Measurements from ENCODE around the gene CSPG4. TPM values are rescaled to one million over a fixed set of nuclear protein-coding genes. Genes with fewer than 3 reads are reported as not detected.

The CSPG4 gene
- total RNA-seq, 1 donor from 2014 or later: 0.41 TPM

DNA sequence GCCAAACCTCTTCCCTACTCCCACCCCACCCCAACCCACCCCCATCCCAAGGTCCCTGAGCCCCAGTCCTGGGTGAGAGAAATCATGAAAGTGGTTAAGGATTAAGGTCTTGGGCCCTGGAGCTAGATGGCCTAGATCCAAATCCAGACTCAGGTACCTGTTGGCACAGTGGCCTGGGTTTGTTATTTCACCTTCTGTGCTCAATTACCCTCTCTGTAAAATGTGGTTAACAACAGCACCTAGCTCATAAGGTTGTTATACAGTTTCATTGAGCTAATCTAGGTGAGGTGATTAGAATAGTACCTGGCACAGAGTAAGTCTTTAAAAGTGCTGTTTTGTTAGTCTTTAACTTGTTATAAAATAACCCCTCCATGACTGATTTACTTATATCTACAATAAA is 80.7 kb downstream of the CSPG4 start:
- no peaks in the 10 kb centered on the region for H3K4me1 Mint-ChIP-seq (ENCODE audit: low read depth)
- no peak overlapping the region for H3K4me3 Mint-ChIP-seq (ENCODE audit: low read depth)
- DNase-seq (ENCODE audit: low spot score, unreplicated experiment): no peak
- no peaks in the 10 kb centered on the region for H3K27me3 Mint-ChIP-seq
- no peaks in the 10 kb centered on the region for H3K9me3 Mint-ChIP-seq (ENCODE audit: low read depth)
- TF ChIP-seq, protein P1, sequence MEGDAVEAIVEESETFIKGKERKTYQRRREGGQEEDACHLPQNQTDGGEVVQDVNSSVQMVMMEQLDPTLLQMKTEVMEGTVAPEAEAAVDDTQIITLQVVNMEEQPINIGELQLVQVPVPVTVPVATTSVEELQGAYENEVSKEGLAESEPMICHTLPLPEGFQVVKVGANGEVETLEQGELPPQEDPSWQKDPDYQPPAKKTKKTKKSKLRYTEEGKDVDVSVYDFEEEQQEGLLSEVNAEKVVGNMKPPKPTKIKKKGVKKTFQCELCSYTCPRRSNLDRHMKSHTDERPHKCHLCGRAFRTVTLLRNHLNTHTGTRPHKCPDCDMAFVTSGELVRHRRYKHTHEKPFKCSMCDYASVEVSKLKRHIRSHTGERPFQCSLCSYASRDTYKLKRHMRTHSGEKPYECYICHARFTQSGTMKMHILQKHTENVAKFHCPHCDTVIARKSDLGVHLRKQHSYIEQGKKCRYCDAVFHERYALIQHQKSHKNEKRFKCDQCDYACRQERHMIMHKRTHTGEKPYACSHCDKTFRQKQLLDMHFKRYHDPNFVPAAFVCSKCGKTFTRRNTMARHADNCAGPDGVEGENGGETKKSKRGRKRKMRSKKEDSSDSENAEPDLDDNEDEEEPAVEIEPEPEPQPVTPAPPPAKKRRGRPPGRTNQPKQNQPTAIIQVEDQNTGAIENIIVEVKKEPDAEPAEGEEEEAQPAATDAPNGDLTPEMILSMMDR (IDR thresholded peaks at IDR 0.05; ENCODE audit: unreplicated experiment): no peak
- no peak overlapping the region for H3K27ac Mint-ChIP-seq
- H3K36me3 Mint-ChIP-seq (ENCODE audit: insufficient read depth): no peaks in the 10 kb centered on the region

GRCh38 chr15:75625542-75626347 is 86.9 kb downstream of the CSPG4 start, which contains the start of gene SNUPN:
SNUPN (minus strand) TSS chr15:75625725; CDS start chr15:75621051, 4,674 bp downstream.
- TF ChIP-seq, protein P1 (IDR thresholded peaks at IDR 0.05; ENCODE audit: unreplicated experiment): no peak
- Mint-ChIP-seq H3K9me3 (ENCODE audit: low read depth) (no peaks in the 10 kb centered on the region), H3K4me3 (ENCODE audit: low read depth) (peak within 1 kb of the TSS; percentile 85), H3K27me3 (no peaks in the 10 kb centered on the region), H3K4me1 (ENCODE audit: low read depth) (peaks cover 4% of the 10 kb centered on the region), H3K36me3 (ENCODE audit: insufficient read depth) (peaks cover 3% of the 10 kb centered on the region), H3K27ac (peak within 1 kb of the TSS; percentile 94)
- peak; percentile 73 for DNase-seq (ENCODE audit: low spot score, unreplicated experiment)

Other genes with a start within 250 kb of the CSPG4 start
- gene PTPN9, start 133.5 kb downstream of the CSPG4 start, total RNA-seq: 35.2 and 37.1 TPM in 2 replicates
- gene SNUPN, start 87.1 kb downstream of the CSPG4 start, total RNA-seq: 16.0 and 21.1 TPM in 2 replicates
- 53.7 and 54.0 TPM in 2 replicates for gene IMP3, start 72.6 kb downstream of the CSPG4 start, total RNA-seq
- gene SNX33, start 64.9 kb downstream of the CSPG4 start, total RNA-seq: 24.5 and 29.3 TPM in 2 replicates
- gene UBE2Q2, start 130.6 kb upstream of the CSPG4 start, total RNA-seq: 40.9 and 41.2 TPM in 2 replicates
- gene FBXO22, start 191.0 kb upstream of the CSPG4 start, total RNA-seq: 42.9 and 43.6 TPM in 2 replicates